Transverse colon (tissue), 4 donors: ENCODE measurements around the gene DNAAF3.

Experiments
- POLR2AphosphoS5 ChIP-seq, 3 donors: sonication (generic); formaldehyde crosslinking; IDR thresholded peaks; one replicate each; pipeline ENCODE4 v1.6.1; 2016; ENCODE audit warnings: antibody characterized with exemption in 3 of 3
- TF ChIP-seq, protein P1 (sequence below), 5 experiments: fragments of 200-600 bp in 3 of 5; fragments of 450-650 bp in 2 of 5; sonication (generic) in 3 of 5; IDR thresholded peaks; 1 replicate in 2 of 5; 2 replicates in 3 of 5; pipeline ENCODE4 v1.5.1; 2016 to 2017; ENCODE audit warnings: antibody characterized with exemption in 5 of 5, inconsistent platforms in 3 of 5, mild to moderate bottlenecking in 2 of 5, moderate library complexity in 1 of 5

DNA sequence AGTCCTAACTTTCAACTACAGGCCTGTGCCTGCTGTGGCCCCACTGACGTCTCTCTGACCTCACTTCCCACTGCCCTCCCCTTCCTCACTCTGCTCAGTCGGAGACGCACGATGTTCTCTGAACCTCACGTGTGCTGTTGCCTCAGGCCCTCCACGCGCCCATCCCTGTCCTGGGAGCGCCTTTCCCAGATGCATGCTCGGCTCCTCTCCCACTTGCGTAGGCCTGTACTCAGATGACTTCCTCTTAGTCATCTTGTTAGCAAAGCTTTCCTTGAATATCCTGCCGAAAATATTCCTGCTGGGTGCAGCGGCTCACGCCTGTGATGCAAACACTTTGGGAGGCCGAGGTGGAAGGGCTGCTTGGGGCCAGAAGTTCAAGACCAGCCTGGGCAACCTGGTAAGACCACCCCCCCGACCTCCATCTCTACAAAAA lies 23.0 kb upstream of the DNAAF3 start:
- TF ChIP-seq, protein P1, sequence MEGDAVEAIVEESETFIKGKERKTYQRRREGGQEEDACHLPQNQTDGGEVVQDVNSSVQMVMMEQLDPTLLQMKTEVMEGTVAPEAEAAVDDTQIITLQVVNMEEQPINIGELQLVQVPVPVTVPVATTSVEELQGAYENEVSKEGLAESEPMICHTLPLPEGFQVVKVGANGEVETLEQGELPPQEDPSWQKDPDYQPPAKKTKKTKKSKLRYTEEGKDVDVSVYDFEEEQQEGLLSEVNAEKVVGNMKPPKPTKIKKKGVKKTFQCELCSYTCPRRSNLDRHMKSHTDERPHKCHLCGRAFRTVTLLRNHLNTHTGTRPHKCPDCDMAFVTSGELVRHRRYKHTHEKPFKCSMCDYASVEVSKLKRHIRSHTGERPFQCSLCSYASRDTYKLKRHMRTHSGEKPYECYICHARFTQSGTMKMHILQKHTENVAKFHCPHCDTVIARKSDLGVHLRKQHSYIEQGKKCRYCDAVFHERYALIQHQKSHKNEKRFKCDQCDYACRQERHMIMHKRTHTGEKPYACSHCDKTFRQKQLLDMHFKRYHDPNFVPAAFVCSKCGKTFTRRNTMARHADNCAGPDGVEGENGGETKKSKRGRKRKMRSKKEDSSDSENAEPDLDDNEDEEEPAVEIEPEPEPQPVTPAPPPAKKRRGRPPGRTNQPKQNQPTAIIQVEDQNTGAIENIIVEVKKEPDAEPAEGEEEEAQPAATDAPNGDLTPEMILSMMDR (IDR thresholded peaks at IDR 0.05): no peak
- peak in 2 of 3 donors; percentile 12 to 25 for TF ChIP-seq POLR2AphosphoS5 (IDR thresholded peaks at IDR 0.05)
